Mucosa of stomach (tissue), 1 donor: ENCODE data around the gene GSN.

Experiments
- H3K27me3 ChIP-seq: one replicate; pipeline ENCODE4 v1.7.0; 2013; ENCODE audit warnings: mild to moderate bottlenecking, low read length; ENCODE audit not compliant: control insufficient read depth, insufficient read depth
- H3K36me3 ChIP-seq: one replicate; pipeline ENCODE4 v1.7.0; 2013; ENCODE audit warnings: low read length; ENCODE audit not compliant: control insufficient read depth, insufficient read depth
- H3K4me1 ChIP-seq: one replicate; pipeline ENCODE4 v1.7.0; 2013; ENCODE audit warnings: mild to moderate bottlenecking, low read length; ENCODE audit not compliant: control insufficient read depth, insufficient read depth
- H3K4me3 ChIP-seq: one replicate; pipeline ENCODE4 v1.7.0; 2013; ENCODE audit warnings: low read length
- H3K9ac ChIP-seq: one replicate; pipeline ENCODE4 v1.7.0; 2013; ENCODE audit warnings: mild to moderate bottlenecking, low read length, moderate library complexity
- H3K9me3 ChIP-seq: one replicate; pipeline ENCODE4 v1.7.0; 2013; ENCODE audit warnings: mild to moderate bottlenecking, low read length, moderate library complexity; ENCODE audit not compliant: control insufficient read depth
- donor health status: Pancreatic carcinoma.

Gene GSN

GRCh38 chr9:121268598-121268850, 562 bp downstream of the GSN start:
- no peaks in the 10 kb centered on the region for H3K36me3 ChIP-seq
- no peaks in the 10 kb centered on the region for H3K27me3 ChIP-seq
- H3K4me1 ChIP-seq, result peaks cover 39% of the 10 kb centered on the region
- peak overlapping the region; percentile 92 for H3K9ac ChIP-seq
- peak overlapping the region; percentile 80 for H3K4me3 ChIP-seq
- no peaks in the 10 kb centered on the region for H3K9me3 ChIP-seq

DNA sequence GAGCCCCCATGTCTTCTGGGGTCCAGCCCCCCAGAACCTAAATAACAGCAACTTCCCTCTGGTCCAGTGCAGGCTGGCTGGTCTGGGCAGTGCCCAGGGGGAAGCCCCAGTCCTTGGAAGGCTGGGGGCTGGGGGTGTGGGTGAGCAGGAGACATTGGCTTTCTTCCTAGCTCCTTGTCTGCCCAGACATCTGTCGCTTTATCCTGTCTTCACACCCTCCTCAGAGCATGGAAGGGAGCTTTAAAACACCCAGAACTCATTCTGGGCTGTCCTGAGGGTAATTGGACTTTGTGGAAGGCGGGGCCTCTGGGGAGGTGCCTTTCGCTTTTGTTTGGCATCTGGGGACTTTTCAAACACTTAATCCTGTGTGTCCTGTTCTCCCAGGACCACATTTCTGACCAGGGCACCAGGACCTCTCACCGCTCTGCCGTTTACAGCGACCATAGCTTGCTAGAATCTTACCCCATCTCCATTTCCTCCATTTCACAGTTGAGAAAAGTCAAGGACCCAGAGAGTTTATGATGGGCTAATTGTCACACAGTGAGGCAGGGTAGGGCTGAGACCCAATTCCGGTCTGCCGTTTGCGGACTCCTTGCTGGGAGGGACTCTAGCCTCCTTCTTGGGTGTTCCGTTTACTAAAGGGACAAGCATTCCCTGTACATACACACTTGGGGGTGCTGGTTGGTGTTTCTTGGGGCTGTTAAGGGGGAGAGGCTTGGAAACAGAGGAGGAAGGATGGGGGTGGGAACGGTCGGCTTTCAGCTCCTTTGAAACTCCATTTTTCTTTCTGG, 1.1 kb downstream of the GSN start:
- peaks cover 39% of the 10 kb centered on the region for H3K4me1 ChIP-seq
- no peaks in the 10 kb centered on the region for H3K27me3 ChIP-seq
- peak overlapping the region; percentile 80 for H3K4me3 ChIP-seq
- H3K9me3 ChIP-seq, result no peaks in the 10 kb centered on the region
- H3K9ac ChIP-seq, result peak overlapping the region; percentile 92
- no peaks in the 10 kb centered on the region for H3K36me3 ChIP-seq

DNA sequence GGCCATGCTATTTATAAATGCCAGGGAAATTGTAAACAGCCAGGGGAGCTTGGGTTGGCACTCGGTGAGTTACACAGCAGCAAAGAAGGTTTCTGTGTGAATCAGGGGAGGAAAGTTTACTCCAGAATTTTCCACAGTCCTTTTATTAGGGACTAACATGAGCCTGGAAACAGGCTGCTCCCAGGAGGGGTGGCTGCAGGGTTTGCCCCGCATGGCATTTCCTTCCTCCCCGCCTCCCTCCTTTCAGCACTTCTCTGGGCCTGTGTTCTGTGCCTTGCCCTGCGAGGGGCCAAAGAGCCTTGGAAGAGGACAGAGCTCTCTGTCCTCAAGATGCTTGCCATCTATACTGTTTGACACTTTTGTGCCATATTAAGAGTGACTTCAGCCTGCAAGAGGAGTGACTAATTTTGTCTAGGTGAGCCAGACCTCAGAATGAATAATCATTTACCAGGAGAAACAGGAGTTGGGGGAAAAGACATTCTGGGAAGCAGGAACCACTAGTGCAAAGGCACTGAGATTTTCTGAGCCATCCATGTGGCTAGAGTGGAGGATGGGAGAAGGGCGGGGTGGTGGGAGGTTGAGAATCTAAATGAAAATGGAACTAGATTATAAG, 1.8 kb downstream of the GSN start:
- Histone ChIP-seq H3K27me3 (no peaks in the 10 kb centered on the region), H3K4me3 (peak overlapping the region; percentile 80), H3K9me3 (no peaks in the 10 kb centered on the region), H3K36me3 (no peaks in the 10 kb centered on the region), H3K9ac (peak overlapping the region; percentile 92), H3K4me1 (peaks cover 43% of the 10 kb centered on the region)

- Histone ChIP-seq H3K9me3 (no peaks in the 10 kb centered on the region), H3K4me3 (no peak overlapping the region), H3K4me1 (peaks cover 48% of the 10 kb centered on the region), H3K36me3 (no peaks in the 10 kb centered on the region), H3K9ac (peak overlapping the region; percentile 55), H3K27me3 (no peaks in the 10 kb centered on the region)
These were observed 3.7 kb downstream of the GSN start for GRCh38 chr9:121271368-121272341.

GRCh38 chr9:121272401-121272948, 4.5 kb downstream of the GSN start:
- Histone ChIP-seq H3K4me1 (peaks cover 52% of the 10 kb centered on the region), H3K4me3 (no peak overlapping the region), H3K27me3 (no peaks in the 10 kb centered on the region), H3K36me3 (no peaks in the 10 kb centered on the region), H3K9ac (peak overlapping the region; percentile 55), H3K9me3 (no peaks in the 10 kb centered on the region)

DNA sequence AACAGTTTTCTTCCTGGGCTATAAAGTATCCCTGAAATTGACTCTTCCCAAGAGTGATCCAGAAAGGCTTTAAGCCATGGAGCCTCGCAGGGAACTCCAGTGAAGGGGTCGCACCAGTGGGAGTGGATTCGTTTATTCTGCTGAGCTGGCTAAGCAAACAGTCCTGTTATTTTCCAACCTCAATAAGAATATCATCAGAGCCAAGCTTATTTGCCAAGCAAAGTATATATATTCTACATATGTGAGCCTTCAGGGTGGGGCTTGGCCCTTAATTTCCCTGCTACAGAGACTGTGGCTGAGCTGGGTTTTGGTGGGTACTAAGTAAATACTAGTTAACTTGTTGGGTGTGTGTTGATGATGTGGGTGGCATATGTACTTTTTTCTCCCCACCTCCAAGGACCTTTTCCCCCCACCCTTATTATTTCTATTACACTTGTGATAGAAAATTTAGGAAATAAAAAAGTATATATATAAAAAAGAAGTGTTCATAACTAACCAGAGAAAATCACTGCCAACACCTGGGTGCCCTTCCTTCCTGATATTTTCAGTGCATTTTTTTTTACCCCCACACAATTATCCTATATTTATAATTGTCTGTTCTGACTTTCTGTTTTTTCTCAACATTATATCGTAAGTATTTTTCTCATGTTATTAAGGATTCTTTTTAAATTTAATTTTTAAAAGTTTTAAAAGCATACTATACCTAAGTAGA, 5.3 kb downstream of the GSN start:
- Histone ChIP-seq H3K27me3 (no peaks in the 10 kb centered on the region), H3K4me1 (peaks cover 58% of the 10 kb centered on the region), H3K4me3 (no peak overlapping the region), H3K9ac (peak overlapping the region; percentile 24), H3K36me3 (no peaks in the 10 kb centered on the region), H3K9me3 (no peaks in the 10 kb centered on the region)

DNA sequence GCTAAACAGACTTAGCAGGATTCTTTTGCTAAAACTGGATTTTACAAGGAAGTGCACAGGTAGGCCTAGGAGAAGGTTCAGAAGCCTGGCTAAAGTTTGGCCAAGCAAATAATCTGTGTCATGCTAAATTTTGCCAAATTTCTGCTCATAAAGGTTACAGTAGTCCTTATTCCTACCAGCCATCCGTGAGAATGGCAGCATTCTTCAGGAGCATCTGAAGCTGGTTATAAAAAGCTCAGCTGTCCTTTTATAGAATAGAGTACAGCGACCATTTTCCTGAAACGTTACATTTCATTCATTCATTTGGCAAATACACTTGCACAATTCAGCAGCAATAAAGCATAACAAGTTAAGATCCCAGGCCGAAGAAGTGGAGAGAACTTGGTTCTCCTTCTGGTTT, 6.9 kb downstream of the GSN start:
- no peak overlapping the region for H3K4me3 ChIP-seq
- H3K9ac ChIP-seq, result no peak overlapping the region
- H3K9me3 ChIP-seq, result no peaks in the 10 kb centered on the region
- no peaks in the 10 kb centered on the region for H3K27me3 ChIP-seq
- H3K36me3 ChIP-seq, result no peaks in the 10 kb centered on the region
- peaks cover 72% of the 10 kb centered on the region for H3K4me1 ChIP-seq

DNA sequence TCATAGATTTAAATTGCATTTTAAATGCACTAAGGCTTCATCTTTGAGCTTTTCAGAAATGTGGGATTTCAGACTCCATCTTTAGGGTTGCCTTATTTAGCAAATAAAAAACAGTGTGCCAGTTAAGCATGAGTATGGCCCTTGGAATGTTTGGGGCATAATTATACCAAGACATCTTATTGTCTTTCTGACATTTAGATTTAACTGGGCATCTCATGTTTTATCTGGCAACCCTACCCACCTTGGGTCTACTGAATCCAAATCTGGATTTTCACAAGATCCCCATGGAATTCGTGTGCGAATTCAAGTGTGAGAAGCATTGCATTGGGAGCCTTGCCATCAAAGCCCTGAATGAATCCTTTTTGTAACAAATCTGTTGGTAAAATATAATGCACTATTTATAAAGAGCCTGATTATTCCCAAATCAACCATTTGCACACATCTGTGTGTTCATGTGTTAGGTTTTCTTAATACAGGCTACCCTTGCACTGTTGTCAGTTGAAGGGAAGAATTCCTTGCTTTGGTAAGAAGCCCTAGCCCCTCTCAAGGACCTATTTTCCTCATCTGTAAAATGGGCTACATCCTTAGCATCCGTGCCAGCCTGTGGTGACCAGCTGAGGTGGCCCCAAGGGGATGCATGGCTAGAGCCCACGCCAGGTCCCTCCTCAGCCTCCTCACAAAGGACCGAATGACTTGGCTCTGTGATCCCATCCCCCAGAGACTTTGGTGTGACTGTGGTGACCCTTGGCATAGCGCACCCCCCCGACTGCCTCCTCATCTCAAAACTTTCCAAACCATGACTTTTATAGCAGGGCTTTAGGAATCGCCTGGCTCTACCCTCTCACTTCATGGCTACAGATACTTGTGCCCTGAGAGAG, 8.1 kb downstream of the GSN start:
- no peaks in the 10 kb centered on the region for H3K9me3 ChIP-seq
- H3K4me1 ChIP-seq, result peaks cover 72% of the 10 kb centered on the region
- no peaks in the 10 kb centered on the region for H3K27me3 ChIP-seq
- no peaks in the 10 kb centered on the region for H3K36me3 ChIP-seq
- no peak overlapping the region for H3K4me3 ChIP-seq
- no peak overlapping the region for H3K9ac ChIP-seq

DNA sequence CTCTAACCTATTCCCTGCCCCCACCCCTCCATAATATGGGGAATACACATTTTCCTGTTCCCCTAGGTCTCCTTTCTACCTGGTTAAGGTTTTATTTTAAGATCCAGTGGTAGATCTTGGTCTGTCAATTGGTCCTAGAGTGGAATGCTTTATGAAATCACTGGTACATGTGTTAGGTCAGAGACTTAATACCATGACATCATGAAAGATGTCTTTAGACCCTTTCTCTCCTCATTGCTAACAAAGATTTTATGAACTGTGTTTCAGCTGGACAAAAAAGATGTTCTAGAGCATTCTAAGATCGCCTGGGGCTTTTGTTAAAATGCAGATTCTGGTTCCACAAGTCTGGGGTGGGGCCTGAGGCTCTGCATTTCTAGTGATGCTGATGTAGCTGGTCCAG, 9.1 kb downstream of the GSN start:
- Histone ChIP-seq H3K9ac (no peak overlapping the region), H3K36me3 (peaks cover under 1% of the 10 kb centered on the region), H3K27me3 (no peaks in the 10 kb centered on the region), H3K4me1 (peaks cover 72% of the 10 kb centered on the region), H3K9me3 (no peaks in the 10 kb centered on the region), H3K4me3 (no peak overlapping the region)

DNA sequence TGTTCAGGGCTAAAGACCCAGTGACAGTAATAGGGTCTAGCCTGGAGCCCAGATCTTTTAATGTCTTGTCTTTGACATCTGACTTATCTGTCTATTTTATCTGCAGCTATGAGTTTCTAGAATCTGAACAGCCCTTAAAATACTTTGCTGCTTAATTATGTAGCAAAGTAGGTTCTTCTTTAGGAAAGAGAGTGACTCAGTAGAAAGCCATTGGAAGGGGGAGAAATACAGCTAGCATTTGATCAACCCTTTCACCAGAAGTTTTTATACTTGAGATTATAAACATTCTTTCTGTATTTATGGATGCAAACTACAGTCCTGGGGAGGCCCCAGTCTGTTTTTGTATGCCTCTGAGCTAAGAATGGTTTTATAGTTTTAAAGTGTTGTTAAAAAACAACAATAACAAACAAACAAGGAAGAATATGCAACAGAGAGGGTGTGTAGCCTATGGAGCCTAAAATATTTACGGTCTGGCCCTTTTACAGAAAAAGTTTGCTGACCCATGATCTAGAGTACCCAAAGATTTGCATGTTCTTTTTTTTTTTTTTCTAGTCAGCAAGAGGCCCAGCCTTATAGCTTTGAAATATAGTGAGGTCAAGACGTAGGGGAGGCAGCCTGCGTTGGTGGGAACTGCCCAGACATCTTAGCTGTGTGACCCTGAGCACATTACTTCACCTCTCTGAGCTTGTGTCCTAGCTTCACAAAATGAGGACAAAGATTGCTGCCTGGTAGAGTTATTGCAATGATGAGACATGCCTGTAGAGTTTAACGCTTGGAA, 9.7 kb downstream of the GSN start:
- H3K4me3 ChIP-seq, result no peak overlapping the region
- H3K9me3 ChIP-seq, result no peaks in the 10 kb centered on the region
- H3K4me1 ChIP-seq, result peaks cover 72% of the 10 kb centered on the region
- peak overlapping the region; percentile 25 for H3K9ac ChIP-seq
- no peaks in the 10 kb centered on the region for H3K27me3 ChIP-seq
- H3K36me3 ChIP-seq, result peaks cover 8% of the 10 kb centered on the region
